Esophagus muscularis mucosa (tissue), 4 donors: ENCODE data around the gene MANSC1.

ENCODE experiments used
- EP300 ChIP-seq: sonication (generic); formaldehyde crosslinking; IDR thresholded peaks from one replicate; pipeline ENCODE4 v1.6.1; 2017; ENCODE audit warnings: antibody characterized with exemption
- POLR2AphosphoS5 ChIP-seq, 2 donors: sonication (generic); formaldehyde crosslinking; IDR thresholded peaks; one replicate each; pipeline ENCODE4 v1.6.1; 2017; ENCODE audit warnings: antibody characterized with exemption in 2 of 2
- TF ChIP-seq, protein P1 (sequence below), 3 experiments: fragments of 200-600 bp in 2 of 3; fragments of 450-650 bp in 1 of 3; sonication (generic) in 2 of 3; IDR thresholded peaks; one replicate each; pipeline ENCODE4 v1.5.1; 2017 to 2019; ENCODE audit warnings: antibody characterized with exemption in 3 of 3, mild to moderate bottlenecking in 2 of 3, moderate library complexity in 1 of 3

DNA sequence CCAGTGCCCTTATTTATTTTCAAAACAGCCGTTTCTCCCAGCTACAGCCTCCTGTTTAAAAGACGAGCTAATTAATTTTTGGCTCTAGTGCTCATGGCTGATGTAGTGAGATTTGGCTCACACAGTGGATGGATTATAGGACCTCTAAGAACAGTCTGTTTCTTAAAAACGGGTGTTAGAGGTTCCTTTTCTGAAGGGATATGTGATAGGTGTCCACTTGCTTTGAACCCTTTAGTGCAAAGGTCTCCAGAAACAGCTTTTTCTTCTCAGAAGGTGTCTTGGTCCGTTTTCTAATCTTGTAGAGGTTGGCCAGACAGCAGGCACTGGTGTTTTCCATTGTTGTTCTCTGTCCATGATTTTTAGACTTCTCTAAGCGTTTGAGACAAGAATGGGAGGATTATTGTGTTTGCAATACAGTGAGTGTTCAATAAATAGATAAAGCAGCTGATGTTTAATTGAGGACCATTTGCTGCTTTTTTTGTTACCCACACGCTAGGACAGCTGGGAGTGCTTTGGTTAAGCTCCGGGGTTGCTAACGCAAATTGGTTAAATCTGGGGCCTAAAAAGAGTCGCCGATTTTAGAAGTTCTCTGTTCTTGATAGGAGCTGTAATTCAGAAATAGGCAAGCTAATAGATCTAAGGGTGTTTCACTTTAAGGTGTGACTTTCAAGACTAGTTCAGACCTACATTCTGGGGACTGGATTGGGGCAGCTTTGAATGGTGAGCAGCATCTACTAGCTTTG, 7.8 kb upstream of the MANSC1 start:
- TF ChIP-seq, protein P1, sequence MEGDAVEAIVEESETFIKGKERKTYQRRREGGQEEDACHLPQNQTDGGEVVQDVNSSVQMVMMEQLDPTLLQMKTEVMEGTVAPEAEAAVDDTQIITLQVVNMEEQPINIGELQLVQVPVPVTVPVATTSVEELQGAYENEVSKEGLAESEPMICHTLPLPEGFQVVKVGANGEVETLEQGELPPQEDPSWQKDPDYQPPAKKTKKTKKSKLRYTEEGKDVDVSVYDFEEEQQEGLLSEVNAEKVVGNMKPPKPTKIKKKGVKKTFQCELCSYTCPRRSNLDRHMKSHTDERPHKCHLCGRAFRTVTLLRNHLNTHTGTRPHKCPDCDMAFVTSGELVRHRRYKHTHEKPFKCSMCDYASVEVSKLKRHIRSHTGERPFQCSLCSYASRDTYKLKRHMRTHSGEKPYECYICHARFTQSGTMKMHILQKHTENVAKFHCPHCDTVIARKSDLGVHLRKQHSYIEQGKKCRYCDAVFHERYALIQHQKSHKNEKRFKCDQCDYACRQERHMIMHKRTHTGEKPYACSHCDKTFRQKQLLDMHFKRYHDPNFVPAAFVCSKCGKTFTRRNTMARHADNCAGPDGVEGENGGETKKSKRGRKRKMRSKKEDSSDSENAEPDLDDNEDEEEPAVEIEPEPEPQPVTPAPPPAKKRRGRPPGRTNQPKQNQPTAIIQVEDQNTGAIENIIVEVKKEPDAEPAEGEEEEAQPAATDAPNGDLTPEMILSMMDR (IDR thresholded peaks at IDR 0.05), result no peak
- TF ChIP-seq POLR2AphosphoS5 (IDR thresholded peaks at IDR 0.05) (no peak), EP300 (no peak)
